OCI-LY7 (cell line): ENCODE data around the gene MSLN. TPM values are rescaled to one million over a fixed set of nuclear protein-coding genes. Genes with fewer than 3 reads are reported as not detected.

Source experiments
- BruUV-seq: library from RNA; stranded (reverse); fragments of 400-500 nt; replicated peaks from 2 replicates; lab custom pipeline; 2021; lab: Mats Ljungman, UMichigan
- CTCF ChIA-PET: fragments of 300-600 bp; sonication (Branson Sonifier 250); formaldehyde crosslinking; loops from one replicate; lab custom pipeline; 2022; ENCODE audit warnings: antibody characterized with exemption; ENCODE audit not compliant: unreplicated experiment; lab: Charles Lee
- POLR2A ChIA-PET: fragments of 300-600 bp; sonication (Branson Sonifier 250); formaldehyde crosslinking; loops from one replicate; lab custom pipeline; 2022; ENCODE audit warnings: antibody characterized with exemption; lab: Charles Lee
- DNase-seq: peaks from one replicate; pipeline ENCODE4 v3.0.0-alpha.2; 2015; ENCODE audit warnings: low spot score
- H2AFZ ChIP-seq: fragments of 200-600 bp; sonication (generic), shearing (Covaris generic); 2 replicates; pipeline ENCODE4 v1.6.1; 2014; ENCODE audit warnings: mild to moderate bottlenecking, antibody characterized with exemption, low read length, moderate library complexity
- H3K27ac ChIP-seq: fragments of 200-600 bp; sonication (generic); 2 replicates; pipeline ENCODE4 v1.5.1; 2014; ENCODE audit warnings: mixed run types, low read depth, mild to moderate bottlenecking, moderate library complexity, low read length, inconsistent platforms; ENCODE audit not compliant: poor library complexity, severe bottlenecking
- H3K36me3 ChIP-seq: fragments of 200-600 bp; sonication (generic); 2 replicates; pipeline ENCODE4 v1.6.1; 2014; ENCODE audit warnings: mild to moderate bottlenecking, antibody characterized with exemption, low read length, moderate library complexity, mixed read lengths; ENCODE audit not compliant: insufficient read depth
- H3K4me1 ChIP-seq: fragments of 200-600 bp; sonication (generic); 2 replicates; pipeline ENCODE4 v1.5.1; 2014; ENCODE audit warnings: mild to moderate bottlenecking, low read length; ENCODE audit not compliant: insufficient read depth, poor library complexity, severe bottlenecking
- H3K4me2 ChIP-seq: fragments of 200-600 bp; sonication (generic); 2 replicates; pipeline ENCODE4 v1.6.1; 2014; ENCODE audit warnings: mild to moderate bottlenecking, low read length
- H3K4me3 ChIP-seq: fragments of 200-600 bp; sonication (generic); 2 replicates; pipeline ENCODE4 v1.5.1; 2014; ENCODE audit warnings: mild to moderate bottlenecking, low read depth, low read length; ENCODE audit not compliant: poor library complexity, severe bottlenecking
- H3K79me2 ChIP-seq: fragments of 200-600 bp; sonication (generic); 2 replicates; pipeline ENCODE4 v1.6.1; 2016; ENCODE audit warnings: low read depth, mild to moderate bottlenecking, low read length, moderate library complexity, mixed read lengths; ENCODE audit not compliant: insufficient read depth
- H3K9me2 ChIP-seq: fragments of 200-600 bp; sonication (generic); 2 replicates; pipeline ENCODE4 v1.6.1; 2016; ENCODE audit warnings: mild to moderate bottlenecking, low read length, mixed read lengths; ENCODE audit not compliant: insufficient read depth
- H3K9me3 ChIP-seq: fragments of 200-600 bp; sonication (generic); 2 replicates; pipeline ENCODE4 v1.6.1; 2014; ENCODE audit warnings: mild to moderate bottlenecking, mixed run types, low read length, mixed read lengths
- H4K20me1 ChIP-seq: fragments of 200-600 bp; sonication (generic); 2 replicates; pipeline ENCODE4 v1.6.1; 2014; ENCODE audit warnings: mild to moderate bottlenecking, antibody characterized with exemption, low read length, moderate library complexity, mixed read lengths; ENCODE audit not compliant: insufficient read depth
- EZH2phosphoT487 ChIP-seq: fragments of 200-600 bp; sonication (generic); IDR thresholded peaks from 2 replicates; pipeline ENCODE4 v1.6.1; 2018; ENCODE audit warnings: low read depth, borderline replicate concordance, mild to moderate bottlenecking, mixed run types, antibody characterized with exemption, low read length, moderate library complexity, mixed read lengths
- intact Hi-C: fragments of 100-400 bp; cut with micrococcal nuclease; formaldehyde crosslinking; loops from one replicate; pipeline ENCODE4 v1.10.0; 2022; ENCODE audit not compliant: unreplicated experiment
- total RNA-seq, 2 experiments: library from RNA; depleted of rRNA in 1 of 2; stranded (reverse); fragments of >200 nt in 1 of 2; shearing (Covaris generic) in 1 of 2; gene quantifications; 2 replicates each; pipeline ENCODE4 v1.2.3, GENCODE V29; 2014 to 2022
- TF ChIP-seq, protein P1 (sequence below): fragments of 200-600 bp; sonication (generic); conservative IDR thresholded peaks from 2 replicates; pipeline ENCODE4 v1.5.1; 2014; ENCODE audit warnings: mild to moderate bottlenecking, antibody characterized with exemption, low read length, moderate library complexity, mixed read lengths

The MSLN gene
- total RNA-seq, 2 experiments from 2014 or later, result 0.13 to 0.44 TPM

DNA sequence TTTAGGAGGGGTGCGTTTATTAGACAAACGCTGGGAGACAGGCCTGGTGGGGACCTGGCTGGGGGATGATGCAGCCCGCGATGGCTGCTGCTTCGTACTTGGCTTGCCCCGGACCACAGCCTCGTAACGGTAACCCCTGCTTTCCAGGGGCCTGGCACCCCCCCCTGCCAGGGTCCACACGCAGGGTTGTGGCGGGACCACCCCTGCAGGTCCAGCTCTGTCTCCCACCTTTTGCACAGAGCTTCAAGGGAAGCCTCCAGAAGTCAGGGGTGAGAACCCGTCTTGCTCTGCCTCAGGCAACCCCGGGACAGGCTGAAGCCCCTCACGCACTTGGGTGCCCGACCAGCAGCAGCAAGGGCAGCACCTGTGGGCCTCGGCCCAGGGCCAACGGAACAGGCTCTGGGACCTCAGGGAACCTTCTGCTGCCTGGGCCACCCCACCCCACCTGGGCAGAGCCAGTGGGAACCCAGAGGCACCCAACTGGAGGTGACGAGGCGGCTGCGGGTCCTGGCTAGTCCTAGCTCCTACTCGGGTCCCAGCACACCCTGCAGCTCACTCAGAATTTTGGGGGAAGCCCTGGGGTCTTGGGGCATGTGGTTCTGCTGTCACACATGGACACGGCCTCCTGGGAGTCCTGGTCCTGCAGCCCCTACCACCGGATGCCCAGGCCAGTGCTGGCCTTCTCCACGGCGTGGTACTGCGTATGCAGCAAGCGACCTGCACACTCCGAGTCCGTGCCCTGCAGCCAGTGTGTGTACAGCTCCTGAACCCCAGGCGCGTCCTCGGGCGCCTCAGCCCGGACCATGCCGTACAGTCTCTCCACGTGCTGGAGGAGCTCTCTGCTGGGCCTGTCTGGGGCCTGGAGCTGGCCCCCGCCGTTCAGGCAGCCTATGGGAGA is 30.5 kb upstream of the MSLN start:
- H3K4me2 ChIP-seq, result no peak overlapping the region
- no peak for TF ChIP-seq EZH2phosphoT487
- TF ChIP-seq, protein P1, sequence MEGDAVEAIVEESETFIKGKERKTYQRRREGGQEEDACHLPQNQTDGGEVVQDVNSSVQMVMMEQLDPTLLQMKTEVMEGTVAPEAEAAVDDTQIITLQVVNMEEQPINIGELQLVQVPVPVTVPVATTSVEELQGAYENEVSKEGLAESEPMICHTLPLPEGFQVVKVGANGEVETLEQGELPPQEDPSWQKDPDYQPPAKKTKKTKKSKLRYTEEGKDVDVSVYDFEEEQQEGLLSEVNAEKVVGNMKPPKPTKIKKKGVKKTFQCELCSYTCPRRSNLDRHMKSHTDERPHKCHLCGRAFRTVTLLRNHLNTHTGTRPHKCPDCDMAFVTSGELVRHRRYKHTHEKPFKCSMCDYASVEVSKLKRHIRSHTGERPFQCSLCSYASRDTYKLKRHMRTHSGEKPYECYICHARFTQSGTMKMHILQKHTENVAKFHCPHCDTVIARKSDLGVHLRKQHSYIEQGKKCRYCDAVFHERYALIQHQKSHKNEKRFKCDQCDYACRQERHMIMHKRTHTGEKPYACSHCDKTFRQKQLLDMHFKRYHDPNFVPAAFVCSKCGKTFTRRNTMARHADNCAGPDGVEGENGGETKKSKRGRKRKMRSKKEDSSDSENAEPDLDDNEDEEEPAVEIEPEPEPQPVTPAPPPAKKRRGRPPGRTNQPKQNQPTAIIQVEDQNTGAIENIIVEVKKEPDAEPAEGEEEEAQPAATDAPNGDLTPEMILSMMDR, result no peak
- no peak overlapping the region for H2AFZ ChIP-seq
- POLR2A ChIA-PET, result interaction anchor here (1.3 kb wide), 1 partner anchor 9 kb away, joined by 4 read pairs; the partner anchor contains the start of gene ANTKMT
- no peaks in the 10 kb centered on the region for H4K20me1 ChIP-seq
- H3K4me3 ChIP-seq, result no peak overlapping the region
- no peak overlapping the region for H3K27ac ChIP-seq
- no peak for DNase-seq
- H3K79me2 ChIP-seq, result no peaks in the 10 kb centered on the region
- H3K36me3 ChIP-seq, result peaks cover 56% of the 10 kb centered on the region
- CTCF ChIA-PET, result no interaction called here
- H3K9me2 ChIP-seq, result no peaks in the 10 kb centered on the region
- peaks cover 13% of the 10 kb centered on the region for H3K4me1 ChIP-seq
- no TSS peak for BruUV-seq
- H3K9me3 ChIP-seq, result no peaks in the 10 kb centered on the region
- intact Hi-C loops, result no loop called here

DNA sequence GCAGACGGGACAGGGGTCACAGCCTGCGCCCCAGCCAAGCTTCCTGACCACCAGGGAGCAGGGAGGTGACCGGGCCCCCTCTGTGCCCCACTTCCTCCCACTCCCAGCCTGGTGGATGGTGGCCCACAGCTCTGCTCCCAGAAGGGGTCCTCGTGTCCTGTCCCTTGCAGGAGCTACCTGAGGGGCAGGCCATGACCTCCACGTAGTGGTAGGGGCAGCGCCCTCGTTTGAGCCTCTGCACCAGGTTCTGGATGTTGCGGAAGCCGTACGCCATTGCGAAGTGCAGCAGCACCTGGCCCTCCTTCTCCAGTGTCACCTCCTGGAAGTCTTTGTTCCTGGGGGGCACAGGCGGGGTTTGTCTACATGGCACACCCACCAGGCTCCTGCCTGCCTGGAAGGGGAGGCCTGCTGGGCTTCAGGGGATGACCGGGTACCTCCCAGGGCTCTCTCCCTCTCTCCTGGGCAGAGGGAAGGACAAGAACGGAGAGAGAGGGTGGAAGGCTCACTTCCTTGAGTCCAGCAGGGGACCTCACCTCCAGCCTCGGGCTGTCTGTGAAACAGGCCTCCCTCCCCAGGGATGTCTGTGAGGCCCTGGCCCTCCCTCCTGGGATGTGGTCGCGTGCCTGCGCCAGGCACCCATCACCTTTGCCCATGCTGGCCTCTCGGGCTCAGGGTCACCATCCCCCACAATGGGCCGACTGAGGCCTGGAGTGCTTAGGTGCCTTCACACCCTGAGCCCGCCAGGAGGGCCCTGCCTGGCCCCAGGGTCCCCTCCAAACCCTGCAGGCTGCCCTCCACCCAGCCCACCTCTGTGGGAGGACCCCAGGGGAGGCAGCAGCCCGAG is 29.6 kb upstream of the MSLN start:
- Histone ChIP-seq H3K36me3 (peaks cover 64% of the 10 kb centered on the region), H3K9me2 (no peaks in the 10 kb centered on the region), H3K4me3 (no peak overlapping the region), H3K27ac (no peak overlapping the region), H4K20me1 (no peaks in the 10 kb centered on the region), H3K4me2 (no peak overlapping the region), H3K79me2 (peaks cover 3% of the 10 kb centered on the region; the same call in 1 of the 2 replicates), H3K4me1 (peaks cover 18% of the 10 kb centered on the region), H2AFZ (no peak overlapping the region), H3K9me3 (no peaks in the 10 kb centered on the region)
- TF ChIP-seq, protein P1, result no peak
- no peak for TF ChIP-seq EZH2phosphoT487
- intact Hi-C loops, result no loop called here
- ChIA-PET POLR2A (interaction anchor here (1.3 kb wide), 1 partner anchor 10 kb away, joined by 4 read pairs; the partner anchor contains the start of gene ANTKMT), CTCF (no interaction called here)
- no peak for DNase-seq
- BruUV-seq, result no TSS peak
